ENCODE results near the gene CHPF.

CHPF gene

GRCh38 chr2:219566640-219567039 is 23.0 kb upstream of the CHPF start:
- no peak for DNase-seq

DNA sequence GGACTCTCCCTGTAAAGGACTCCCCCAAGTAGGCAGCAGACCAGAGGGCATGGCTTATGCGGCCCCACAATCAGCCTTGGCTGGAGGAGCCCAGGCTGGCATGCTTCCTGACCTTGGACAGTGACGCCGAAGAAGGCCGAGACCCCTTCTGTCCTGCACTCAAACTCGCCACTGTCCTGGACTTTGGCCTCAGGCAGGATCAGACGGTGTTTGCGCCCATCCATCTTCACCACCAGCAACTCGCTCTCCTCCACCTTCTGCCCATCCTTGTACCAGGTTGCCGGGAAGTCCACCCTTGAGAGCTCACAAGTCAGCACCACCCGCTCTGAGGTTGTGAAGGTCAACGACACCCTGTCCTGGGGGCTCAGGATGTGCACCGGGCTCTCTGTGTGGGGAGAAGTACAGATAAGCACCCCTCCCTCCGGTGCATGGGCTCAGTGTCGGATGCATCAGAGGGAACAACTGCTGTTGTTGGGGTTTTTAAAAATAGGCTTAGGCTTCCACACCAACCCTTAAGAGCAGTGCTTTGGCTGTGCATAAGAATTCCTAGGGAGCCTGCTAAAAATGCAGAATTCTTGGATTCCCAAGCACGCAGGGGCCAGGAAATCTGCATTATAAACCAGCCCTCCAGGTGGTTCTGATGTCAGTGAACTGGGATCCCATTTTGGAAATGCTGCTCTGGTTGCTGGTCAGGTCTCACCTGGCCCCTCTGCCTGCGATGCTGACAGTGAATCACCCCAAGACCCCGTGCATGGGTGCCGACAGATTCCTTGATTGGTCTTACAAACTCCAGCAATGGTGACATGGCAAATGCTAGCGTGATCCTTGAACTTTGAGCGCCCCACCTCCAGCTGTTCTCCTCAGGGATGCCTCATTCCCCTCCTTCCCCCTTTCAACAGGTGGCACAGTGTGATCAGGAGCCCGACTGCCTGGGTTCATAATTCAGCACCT is 21.8 kb upstream of the CHPF start:
- no peak for DNase-seq

GRCh38 chr2:219563271-219563928 is 19.8 kb upstream of the CHPF start:
- no peak for DNase-seq

- no peak for DNase-seq
These were observed 18.7 kb upstream of the CHPF start for GRCh38 chr2:219562049-219563020.

- no peak for DNase-seq
These were observed 17.8 kb upstream of the CHPF start for GRCh38 chr2:219561179-219562048.

GRCh38 chr2:219560893-219561178 is 17.2 kb upstream of the CHPF start:
- DNase-seq: no peak

- no peak for DNase-seq
These were observed 16.7 kb upstream of the CHPF start for GRCh38 chr2:219560037-219560892.

DNA sequence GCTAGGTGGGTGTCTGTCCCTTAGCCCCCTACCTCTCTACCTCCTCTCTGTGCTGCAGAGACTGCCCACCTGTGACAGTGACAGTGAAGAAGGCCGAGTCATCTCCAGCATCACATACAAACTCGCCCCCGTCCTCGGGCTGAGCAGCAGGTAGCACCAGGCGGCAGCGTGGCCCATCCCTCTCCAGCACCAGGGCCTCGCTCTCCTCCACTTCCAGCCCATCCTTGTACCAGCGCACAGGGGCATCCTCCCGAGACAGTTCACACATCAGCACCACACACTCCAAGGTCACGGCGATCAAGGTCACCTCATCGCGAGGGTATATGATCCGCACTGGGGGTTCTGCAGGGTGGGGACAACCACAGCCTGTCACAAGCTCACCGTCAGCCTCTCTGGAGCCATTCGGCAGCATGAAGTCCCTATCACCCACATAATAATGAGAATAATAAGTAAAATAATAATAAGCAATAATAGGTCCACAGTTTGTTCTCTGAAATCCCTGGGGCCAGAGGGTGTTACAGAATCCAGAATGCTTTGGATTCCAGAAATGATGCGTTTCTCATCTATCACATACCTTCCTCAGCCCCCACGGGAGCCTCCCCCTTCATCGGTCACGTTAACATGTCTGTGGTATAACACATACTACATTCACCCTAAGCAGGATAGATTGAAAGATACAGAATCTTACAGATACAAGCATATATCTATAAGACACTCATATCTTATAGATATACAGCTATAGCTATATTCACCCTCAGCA is 15.7 kb upstream of the CHPF start:
- DNase-seq: no peak

- no peak for DNase-seq
These were observed 14.5 kb upstream of the CHPF start for GRCh38 chr2:219557791-219558785.

DNA sequence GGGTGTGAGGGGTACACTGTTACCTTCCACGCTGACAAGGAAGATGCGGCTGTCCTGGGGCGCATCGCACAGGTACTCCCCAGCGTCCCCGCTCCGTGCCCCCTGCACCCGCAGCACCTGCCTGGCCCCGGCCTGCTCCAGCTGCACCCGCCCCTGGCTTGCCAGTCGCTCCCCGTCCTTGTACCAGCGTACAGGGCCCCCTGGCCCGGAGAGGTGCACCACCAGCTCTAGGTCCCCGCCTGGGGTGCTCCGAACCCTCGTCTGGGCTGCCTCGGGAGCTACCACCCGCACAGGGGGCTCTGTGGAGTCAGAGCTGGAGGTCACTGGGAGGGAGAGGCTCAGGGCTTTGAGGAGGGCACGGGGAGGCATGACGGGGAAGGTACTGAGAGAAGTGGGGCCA is 13.7 kb upstream of the CHPF start:
- DNase-seq: no peak

- DNase-seq: no peak
These were observed 12.8 kb upstream of the CHPF start for GRCh38 chr2:219556413-219556812.

- no peak for DNase-seq
These were observed 12.3 kb upstream of the CHPF start for GRCh38 chr2:219555956-219556355.

DNA sequence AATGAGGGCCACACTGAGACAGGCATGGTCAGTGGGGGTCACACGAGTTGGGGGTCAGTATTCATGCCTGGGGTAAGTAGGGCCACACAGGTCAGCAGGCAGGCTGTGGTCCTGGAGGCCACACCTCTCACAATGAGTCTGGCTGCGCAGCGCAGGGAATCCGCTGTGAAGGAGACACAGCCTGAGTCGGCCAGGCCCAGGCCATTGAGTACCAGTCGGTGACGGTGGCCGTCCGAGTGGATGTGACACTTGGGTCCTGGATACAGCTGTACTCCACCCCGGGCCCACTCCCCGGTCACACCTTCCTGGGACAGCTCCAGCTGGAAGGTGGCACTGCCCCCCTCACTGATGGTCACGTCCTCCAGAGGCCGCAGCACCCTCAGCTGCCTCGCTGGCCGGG is 10.7 kb upstream of the CHPF start:
- no peak for DNase-seq

- DNase-seq: no peak
These were observed 9.9 kb upstream of the CHPF start for GRCh38 chr2:219553463-219553963.

- no peak for DNase-seq
These were observed 9.5 kb upstream of the CHPF start for GRCh38 chr2:219553168-219553417.

- DNase-seq: peak; percentile 63 to 84
These were observed 9.0 kb upstream of the CHPF start for GRCh38 chr2:219552382-219553167.

DNA sequence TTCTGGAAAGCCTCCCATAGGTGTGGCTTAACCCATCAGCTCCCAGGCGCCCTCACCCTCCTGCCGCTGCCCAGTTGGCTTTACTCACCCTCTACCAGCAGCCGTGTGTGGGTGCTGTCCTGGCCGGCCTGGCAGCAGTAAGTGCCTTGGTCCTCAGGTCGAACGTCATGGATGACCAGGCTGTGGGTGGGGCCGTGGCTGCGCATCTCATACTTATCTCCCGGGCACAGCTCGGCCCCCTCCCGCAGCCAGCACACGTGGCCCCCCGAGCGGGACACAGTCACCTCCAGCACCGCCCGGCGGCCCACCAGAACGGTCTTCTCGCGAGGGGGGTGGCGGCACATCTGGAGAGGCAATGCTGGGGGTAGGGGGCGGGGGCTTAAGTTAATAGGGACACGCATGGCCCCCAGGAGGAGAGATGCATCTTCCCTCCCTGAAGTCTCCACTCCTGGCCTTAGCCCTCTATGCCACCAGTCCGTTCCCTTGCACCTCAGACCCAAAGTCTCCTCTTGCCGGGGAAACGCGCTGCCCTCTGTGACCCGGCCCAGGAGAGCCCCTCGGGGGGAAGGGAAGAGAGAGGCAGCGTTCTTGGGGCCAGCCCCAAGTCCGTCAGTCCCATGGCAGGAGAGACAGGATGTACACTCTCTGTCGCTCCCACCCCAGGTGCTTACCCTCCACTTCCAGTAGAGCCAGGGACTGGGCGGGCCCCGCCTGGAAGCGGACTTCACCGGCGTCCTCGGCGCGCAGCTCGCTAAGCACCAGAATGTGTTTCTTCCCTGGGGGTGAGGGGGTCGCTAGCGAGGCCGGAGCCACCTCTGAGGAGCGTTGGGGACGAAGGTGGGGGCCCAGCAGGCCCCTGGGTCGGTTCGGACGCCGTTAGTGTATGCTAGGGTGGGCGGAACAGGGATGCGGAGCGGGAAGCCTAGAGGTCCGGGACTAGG is 8.1 kb upstream of the CHPF start:
- DNase-seq: no peak

Measured in inflammatory macrophage treated with lipopolysaccharide for 1 hour (primary cell).